BJ (cell line): ENCODE results near the gene MET. TPM values are rescaled to one million over a fixed set of nuclear protein-coding genes. Genes with fewer than 3 reads are reported as not detected.
"Not testable (repeated sequence)": the region's sequence is repeated elsewhere in the genome, so short reads cannot be mapped to it uniquely, and the experiment has no call there.

Experiments
- CTCF ChIA-PET: fragments of 350-600 bp; formaldehyde crosslinking; extraction: SDS; loops from one replicate; lab custom pipeline; 2021; ENCODE audit warnings: antibody characterized with exemption, inconsistent platforms; lab: Yijun Ruan, JAX
- POLR2A ChIA-PET: fragments of 300-600 bp; sonication (Branson Sonifier 250); formaldehyde crosslinking; extraction: SDS; loops from one replicate; lab custom pipeline; 2021; ENCODE audit warnings: antibody characterized with exemption; lab: Charles Lee
- DNase-seq: peaks from one replicate; pipeline ENCODE4 v3.0.0-alpha.2; 2011; ENCODE audit warnings: low read depth
- H3K27me3 ChIP-seq: 2 replicates; pipeline ENCODE4 v1.6.0; 2011; ENCODE audit warnings: low read length; ENCODE audit not compliant: control insufficient read depth, insufficient read depth
- H3K36me3 ChIP-seq: 2 replicates; pipeline ENCODE4 v1.5.1; 2011; ENCODE audit warnings: low read length; ENCODE audit not compliant: control insufficient read depth, insufficient read depth
- H3K4me3 ChIP-seq: 2 replicates; pipeline ENCODE4 v1.5.1; 2011; ENCODE audit warnings: low read depth, mild to moderate bottlenecking, control low read depth, low read length
- polyA plus RNA-seq: library from polyadenylated mRNA; depleted of rRNA; stranded (reverse); fragments of >200 nt; gene quantifications from 2 replicates; pipeline ENCODE4 v1.2.3, GENCODE V29; 2011
- TF ChIP-seq, protein P1 (sequence below): IDR thresholded peaks from 2 replicates; pipeline ENCODE4 v1.5.1; 2011; ENCODE audit warnings: low read depth, mild to moderate bottlenecking, control low read depth, inconsistent platforms, low read length, moderate library complexity; ENCODE audit not compliant: insufficient read depth

The MET gene
- polyA plus RNA-seq, 1 experiment = 68.3 TPM

DNA sequence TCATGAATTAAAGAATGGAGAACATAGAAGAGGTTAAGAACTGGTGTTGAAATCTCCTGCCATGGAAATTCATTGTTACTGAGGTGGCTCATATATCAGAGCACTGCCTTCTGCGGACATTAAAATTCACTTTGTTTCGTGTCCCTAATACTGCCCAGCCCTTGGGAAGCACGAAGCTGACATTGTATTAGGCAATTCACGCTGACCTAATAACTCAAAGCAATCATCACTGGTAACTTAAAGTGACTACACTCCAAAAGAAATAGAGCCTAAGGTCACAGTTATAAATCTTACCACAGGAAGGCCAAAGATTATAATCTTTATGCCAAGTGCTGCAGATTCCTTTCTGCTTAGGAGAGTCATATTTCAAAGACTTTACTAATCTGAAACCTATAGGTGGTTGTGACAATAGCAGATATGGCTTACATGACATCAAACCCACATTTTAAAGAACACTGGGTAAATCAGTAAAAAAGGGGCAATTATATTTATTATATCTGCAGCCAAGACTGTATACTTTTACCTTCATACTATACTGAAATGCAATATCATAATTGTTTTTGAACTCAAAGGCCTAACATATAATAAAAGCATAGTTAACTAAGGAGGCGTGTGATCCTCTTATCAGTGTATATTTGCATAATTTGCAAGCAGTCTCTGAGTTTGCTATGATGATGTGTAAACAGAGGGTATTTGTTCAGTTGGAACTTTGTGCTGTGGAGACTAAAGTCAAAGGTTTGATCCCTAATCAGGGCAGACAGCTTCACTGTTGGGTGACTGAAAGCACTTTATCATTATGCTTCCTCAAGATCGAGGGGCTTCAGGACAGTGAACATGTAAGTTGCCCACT is 138.5 kb downstream of the MET start:
- ChIA-PET CTCF (interaction anchor here (0.6 to 5.4 kb wide), 20 partner anchors 9 to 637 kb away, joined by 3 to 75 read pairs (median 4); partner anchors contain the start of gene MET), POLR2A (no interaction called here)
- Histone ChIP-seq H3K36me3 (no peaks in the 10 kb centered on the region), H3K4me3 (no peak overlapping the region), H3K27me3 (no peaks in the 10 kb centered on the region)
- no peak for DNase-seq
- TF ChIP-seq, protein P1, sequence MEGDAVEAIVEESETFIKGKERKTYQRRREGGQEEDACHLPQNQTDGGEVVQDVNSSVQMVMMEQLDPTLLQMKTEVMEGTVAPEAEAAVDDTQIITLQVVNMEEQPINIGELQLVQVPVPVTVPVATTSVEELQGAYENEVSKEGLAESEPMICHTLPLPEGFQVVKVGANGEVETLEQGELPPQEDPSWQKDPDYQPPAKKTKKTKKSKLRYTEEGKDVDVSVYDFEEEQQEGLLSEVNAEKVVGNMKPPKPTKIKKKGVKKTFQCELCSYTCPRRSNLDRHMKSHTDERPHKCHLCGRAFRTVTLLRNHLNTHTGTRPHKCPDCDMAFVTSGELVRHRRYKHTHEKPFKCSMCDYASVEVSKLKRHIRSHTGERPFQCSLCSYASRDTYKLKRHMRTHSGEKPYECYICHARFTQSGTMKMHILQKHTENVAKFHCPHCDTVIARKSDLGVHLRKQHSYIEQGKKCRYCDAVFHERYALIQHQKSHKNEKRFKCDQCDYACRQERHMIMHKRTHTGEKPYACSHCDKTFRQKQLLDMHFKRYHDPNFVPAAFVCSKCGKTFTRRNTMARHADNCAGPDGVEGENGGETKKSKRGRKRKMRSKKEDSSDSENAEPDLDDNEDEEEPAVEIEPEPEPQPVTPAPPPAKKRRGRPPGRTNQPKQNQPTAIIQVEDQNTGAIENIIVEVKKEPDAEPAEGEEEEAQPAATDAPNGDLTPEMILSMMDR = no peak

DNA sequence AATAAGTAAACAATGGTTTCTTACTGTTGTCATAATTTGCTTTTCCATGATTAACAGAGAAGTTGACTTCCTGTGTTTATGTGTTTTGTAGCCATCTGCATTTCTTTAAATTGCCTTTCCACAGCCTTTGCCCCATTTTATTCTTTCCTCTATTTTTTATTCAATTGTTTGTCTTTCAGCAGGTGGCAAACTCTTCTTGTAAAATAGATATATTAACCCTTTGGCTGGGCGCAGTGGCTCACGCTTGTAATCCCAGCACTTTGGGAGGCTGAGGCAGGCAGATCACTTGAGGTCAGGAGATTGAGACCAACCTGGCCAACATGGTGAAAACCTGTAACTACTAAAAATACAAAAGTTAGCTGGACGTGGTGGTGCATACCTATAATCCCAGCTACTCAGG is 139.8 kb downstream of the MET start:
- Histone ChIP-seq H3K27me3 (no peaks in the 10 kb centered on the region), H3K36me3 (no peaks in the 10 kb centered on the region), H3K4me3 (no peak overlapping the region)
- TF ChIP-seq, protein P1 = no peak
- DNase-seq = no peak
- ChIA-PET POLR2A (no interaction called here), CTCF (interaction anchor here (5.4 kb wide), 1 partner anchor 220 kb away, joined by 75 read pairs; no protein-coding TSS in a partner anchor)

DNA sequence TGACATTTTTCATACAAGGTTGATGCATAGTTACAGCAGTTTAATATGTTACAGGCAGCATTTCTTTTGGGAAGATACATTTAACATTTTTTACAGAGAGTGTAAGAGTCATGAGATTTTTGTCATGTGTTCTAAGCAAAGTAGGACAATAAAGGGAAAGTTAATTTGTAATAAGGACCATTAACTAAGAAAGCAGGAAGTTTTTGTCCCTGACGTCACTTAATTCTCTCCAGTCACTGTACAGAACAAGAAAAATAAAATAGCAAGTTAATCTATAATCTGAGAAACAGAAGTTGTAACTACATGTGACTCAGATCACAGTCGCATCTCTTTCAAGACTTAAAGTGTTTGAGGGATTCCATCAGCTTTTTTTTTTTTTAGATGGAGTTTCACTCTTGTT is 140.9 kb downstream of the MET start:
- TF ChIP-seq, protein P1 = no peak

DNA sequence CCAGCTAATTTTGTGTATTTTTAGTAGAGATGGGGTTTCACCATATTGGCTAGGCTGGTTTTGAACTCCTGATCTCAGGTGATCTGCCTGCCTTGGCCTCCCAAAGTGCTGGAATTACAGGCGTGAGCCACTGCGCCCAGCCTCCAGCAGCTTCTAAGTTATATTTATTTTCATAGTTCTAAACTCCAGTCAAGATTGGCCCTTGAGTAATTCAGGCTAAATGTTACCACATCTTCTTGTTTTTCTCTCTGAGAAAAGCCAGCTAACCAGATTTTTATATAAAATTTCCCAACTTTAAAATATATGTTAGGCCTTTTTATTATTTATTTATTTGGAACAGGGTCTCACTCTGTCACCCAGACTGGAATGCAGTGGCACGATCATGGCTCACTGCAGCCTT is 141.4 kb downstream of the MET start:
- POLR2A ChIA-PET = interaction anchor here (1.1 kb wide), 1 partner anchor 181 kb away, joined by 3 read pairs; no protein-coding TSS in a partner anchor
- not testable (repeated sequence) for H3K36me3 ChIP-seq

More for the DNA sequence above, 140.9 kb downstream of the MET start:
- ChIA-PET CTCF (interaction anchor here (1.1 to 2.6 kb wide), 3 partner anchors 137 to 221 kb away, joined by 3 to 14 read pairs (median 3); partner anchors contain the start of gene MET), POLR2A (interaction anchor here (1.1 kb wide), 1 partner anchor 181 kb away, joined by 3 read pairs; no protein-coding TSS in a partner anchor)
- Histone ChIP-seq H3K27me3 (no peaks in the 10 kb centered on the region), H3K4me3 (no peak overlapping the region), H3K36me3 (no peaks in the 10 kb centered on the region)
- no peak for DNase-seq

DNA sequence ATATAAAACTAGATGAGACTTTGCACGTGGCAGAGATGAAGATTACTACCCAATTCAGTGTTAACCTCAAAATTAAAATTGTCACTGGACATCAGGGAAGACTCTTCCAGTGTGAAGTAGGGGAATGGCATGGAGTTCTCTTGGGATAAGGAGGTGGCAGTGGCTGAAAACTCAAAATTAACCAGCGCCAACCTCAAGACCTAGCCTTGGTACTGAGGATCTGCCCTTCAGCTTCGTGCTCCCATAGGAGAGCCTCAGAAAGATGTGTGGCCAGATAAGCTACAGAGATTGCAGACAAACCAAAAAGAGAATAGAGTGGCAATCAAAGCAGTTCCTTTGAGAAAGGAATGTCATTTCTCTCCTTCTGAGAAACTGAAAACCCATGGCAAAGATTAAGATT is 143.0 kb downstream of the MET start:
- ChIA-PET POLR2A (no interaction called here), CTCF (interaction anchor here (1.6 to 2.6 kb wide), 2 partner anchors 223 to 574 kb away, joined by 3 to 14 read pairs; no protein-coding TSS in a partner anchor)
- DNase-seq = no peak
- Histone ChIP-seq H3K27me3 (no peaks in the 10 kb centered on the region), H3K36me3 (no peaks in the 10 kb centered on the region), H3K4me3 (no peak overlapping the region)
- TF ChIP-seq, protein P1 = no peak

More for the DNA sequence above, 141.4 kb downstream of the MET start:
- CTCF ChIA-PET = interaction anchor here (0.6 to 2.6 kb wide), 4 partner anchors 9 to 221 kb away, joined by 3 to 14 read pairs (median 3); partner anchors contain the start of gene MET
- not testable (repeated sequence) for DNase-seq, H3K4me3 ChIP-seq, H3K27me3 ChIP-seq
